Activated T-cell treated with anti-CD3 and anti-CD28 coated beads, Interleukin-2, amount 50 U/mL, for 1 hour (primary cell): ENCODE measurements around the gene ARPP19.
"Not testable (repeated sequence)": the region's sequence is repeated elsewhere in the genome, so short reads cannot be mapped to it uniquely, and the experiment has no call there.

Experiments used
- DNase-seq: peaks from one replicate; pipeline ENCODE4 v3.0.0-alpha.2; 2020

The ARPP19 gene, protein sequence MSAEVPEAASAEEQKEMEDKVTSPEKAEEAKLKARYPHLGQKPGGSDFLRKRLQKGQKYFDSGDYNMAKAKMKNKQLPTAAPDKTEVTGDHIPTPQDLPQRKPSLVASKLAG

GRCh38 chr15:52568601-52569585 is at the start of gene ARPP19:
TSS of gene ARPP19 (minus strand) at chr15:52569030. CDS start at chr15:52568892, 138 bp downstream.
- peak; percentile 77 for DNase-seq

- no peak for DNase-seq
Observed at GRCh38 chr15:52617026-52617425, 48.2 kb upstream of the ARPP19 start.

- no peak for DNase-seq
Observed at GRCh38 chr15:52615302-52615701, 46.5 kb upstream of the ARPP19 start.

DNA sequence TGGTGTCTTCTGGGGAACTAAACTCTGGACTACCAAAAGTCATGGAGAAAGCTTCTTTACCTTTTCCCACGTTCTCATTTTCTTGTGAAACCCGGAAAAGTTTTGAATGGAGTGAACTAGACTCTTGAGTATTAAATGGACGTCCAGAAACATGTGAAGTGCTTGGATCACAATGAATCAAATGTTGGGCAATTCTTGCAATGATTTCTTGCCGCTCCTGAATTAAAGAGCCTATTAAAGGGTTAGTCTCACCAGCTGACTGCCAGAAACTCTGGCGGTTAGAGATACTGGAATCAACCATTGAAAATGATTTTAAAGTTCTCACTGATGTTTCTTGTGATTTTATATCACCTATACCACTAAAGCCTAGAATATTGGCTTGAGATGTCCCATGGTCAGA is 40.8 kb upstream of the ARPP19 start:
- no peak for DNase-seq

GRCh38 chr15:52584414-52584813 is 15.6 kb upstream of the ARPP19 start:
- no peak for DNase-seq

GRCh38 chr15:52579852-52580251 is 11.0 kb upstream of the ARPP19 start:
- DNase-seq, result no peak

GRCh38 chr15:52576692-52577091 is 7.9 kb upstream of the ARPP19 start:
- DNase-seq, result no peak

DNA sequence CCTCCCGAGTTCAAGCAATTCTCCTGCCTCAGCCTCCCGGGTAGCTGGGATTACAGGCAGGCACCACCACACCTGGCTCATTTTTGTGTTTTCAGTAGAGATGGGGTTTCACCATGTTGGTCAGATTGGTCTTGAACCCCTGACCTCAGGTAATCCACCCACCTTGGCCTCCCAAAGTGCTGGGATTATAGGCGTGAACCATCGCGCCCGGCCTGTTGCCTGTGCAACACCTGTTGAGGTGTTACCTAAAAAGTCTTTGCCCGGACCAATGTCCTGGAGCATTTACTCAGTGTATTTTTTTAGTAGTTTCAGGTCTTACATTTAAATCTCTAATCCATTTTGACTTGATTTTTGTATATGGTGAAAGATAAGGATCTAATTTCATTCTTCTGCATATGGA is 6.7 kb upstream of the ARPP19 start:
- DNase-seq, result not testable (repeated sequence)

DNA sequence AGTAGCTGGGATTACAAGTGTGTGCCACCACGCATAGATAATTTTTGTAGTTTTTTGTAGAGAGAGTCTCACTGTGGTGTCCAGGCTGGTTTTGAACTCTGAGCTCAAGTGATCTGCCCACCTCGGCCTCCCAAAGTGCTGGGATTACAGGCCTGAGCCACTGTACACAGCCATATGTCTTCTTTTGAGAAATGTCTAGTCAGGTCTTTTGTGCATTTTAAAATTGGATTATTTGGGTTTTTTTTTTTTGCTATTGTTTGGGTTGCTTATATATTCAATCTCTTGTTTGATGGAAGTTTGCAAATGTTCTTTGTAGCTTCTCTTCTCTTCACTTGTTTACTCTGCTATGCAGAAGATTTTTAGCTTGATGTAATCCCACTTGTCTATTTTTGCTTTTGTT is 6.2 kb upstream of the ARPP19 start:
- no peak for DNase-seq

- not testable (repeated sequence) for DNase-seq
Observed at GRCh38 chr15:52574623-52575022, 5.8 kb upstream of the ARPP19 start.

DNA sequence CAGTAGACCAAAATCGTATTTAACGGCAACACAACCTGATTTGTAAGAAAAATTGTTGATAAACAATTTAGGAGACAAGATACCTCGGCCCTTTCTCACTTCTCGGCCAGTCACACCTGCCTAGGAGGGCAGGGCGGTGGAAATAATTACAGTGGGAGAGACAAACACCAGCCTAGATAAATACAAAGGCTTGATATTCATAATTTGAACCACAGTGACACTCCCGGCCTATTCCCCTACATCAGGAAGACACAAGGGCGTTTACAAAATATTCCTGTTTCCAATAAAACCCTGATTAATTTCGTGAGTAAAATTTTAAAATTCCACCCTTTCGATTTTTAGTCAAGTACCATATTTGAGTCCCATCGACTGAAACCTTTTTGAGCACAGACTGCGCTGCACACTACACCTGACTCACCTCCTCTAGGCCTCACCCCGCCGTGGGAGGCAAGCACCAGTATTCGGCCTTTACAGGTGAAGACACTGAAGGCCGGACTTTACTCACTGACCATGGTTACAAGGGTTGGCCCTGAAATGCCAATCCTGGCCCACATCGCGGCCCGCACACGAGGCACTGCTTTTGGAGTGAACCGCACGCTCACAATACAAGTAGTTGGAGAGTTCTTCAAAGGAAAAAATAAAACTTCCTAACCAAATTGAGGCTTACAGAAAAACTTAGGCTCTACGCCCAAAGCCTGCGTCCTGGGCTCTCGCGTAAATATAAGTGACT is 794 bp downstream of the ARPP19 start:
- DNase-seq, result peak; percentile 55

GRCh38 chr15:52566889-52567288 is 1.9 kb downstream of the ARPP19 start:
- DNase-seq, result no peak

DNA sequence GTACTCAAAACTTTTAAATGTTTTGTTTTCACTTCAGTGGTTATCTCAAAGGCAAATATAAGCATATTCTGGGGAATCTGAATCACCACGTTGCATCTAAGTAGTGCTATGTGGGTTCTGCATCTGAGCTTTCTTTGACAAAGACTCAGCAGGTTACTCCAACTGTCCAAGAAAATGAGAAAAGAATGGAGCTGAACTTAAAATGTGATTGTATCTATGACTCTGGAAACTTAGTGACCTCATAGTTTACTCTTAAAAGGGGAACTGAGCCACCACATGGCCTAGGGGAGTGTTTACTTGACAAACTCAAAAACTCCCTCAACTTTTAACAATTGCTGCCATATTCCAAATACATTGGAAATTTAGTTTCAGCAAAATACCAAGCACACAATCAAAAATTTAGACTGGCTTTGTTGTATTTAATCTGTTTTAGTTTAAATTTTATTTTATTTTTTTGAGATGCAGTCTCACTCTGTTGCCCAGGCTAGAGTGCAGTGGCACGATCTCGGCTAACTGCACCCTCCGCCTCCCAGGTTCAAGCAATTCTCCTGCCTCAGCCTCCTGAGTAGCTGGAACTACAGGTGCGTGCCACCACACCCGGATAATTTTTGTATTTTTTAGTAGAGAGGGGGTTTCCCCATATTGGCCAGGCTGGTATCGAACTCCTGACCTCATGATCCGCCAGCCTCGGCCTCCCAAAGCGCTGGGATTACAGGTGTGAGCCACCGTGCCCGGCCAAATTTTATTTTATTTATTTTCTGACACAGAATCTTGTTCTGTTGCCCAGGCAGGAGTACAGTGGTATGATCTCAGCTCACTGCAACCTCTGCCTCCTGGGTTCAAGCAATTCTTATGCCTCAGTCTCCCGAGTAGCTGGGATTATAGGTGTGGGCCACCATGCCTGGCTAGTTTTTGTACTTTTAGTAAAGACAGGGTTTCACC is 3.1 kb downstream of the ARPP19 start:
- not testable (repeated sequence) for DNase-seq

- DNase-seq, result no peak
Observed at GRCh38 chr15:52563501-52564060, 5.2 kb downstream of the ARPP19 start.

DNA sequence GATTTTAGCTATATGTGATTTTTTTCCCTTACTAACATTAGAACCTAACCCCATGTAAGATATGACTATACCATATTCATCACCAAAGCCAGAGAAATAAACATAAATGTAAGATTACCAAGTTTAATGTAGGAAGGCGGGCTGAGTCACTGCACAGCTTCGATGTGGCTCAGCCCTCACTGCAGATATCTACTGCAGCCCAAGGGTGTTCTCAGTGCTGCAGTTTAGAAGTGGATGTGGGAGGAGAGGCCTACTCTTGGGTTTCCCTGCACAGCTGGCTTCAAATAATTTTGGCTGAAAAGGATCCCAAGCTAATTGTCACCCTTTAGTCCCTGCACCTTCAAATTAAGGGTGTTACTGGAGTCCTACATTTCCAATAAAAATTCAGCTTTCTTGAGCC is 9.3 kb downstream of the ARPP19 start:
- DNase-seq, result no peak

DNA sequence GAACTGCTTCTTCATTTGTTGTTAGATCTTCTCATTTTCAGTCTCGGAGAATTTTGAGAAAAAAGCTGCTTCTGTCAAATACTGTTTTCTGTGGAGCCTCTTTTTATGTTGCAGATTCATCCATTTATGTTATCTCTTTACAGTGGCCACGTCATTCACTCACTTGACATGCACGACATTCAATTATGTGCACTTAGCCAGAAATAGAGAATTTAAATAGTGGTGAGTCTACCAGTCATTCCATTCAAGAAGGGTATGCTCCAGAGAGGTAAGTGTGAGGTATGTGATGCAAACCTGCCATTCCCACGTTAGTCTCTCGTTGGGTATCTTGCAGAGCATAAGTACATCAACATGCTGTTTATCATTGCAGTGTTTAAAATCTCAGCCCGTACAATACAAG is 9.8 kb downstream of the ARPP19 start:
- DNase-seq, result no peak

GRCh38 chr15:52558196-52558595 is 10.6 kb downstream of the ARPP19 start:
- no peak for DNase-seq

- DNase-seq, result no peak
Observed at GRCh38 chr15:52557274-52557641, 11.6 kb downstream of the ARPP19 start.

GRCh38 chr15:52556524-52557273 is 12.1 kb downstream of the ARPP19 start:
- DNase-seq, result no peak

GRCh38 chr15:52552303-52552702 is 16.5 kb downstream of the ARPP19 start:
- DNase-seq, result no peak

GRCh38 chr15:52551762-52552161 is 17.1 kb downstream of the ARPP19 start:
- DNase-seq, result no peak
